Measurements from ENCODE around the gene GPD1L.
A peak's percentile ranks its signal among the peaks of the same experiment; 100 is the strongest.

The GPD1L gene

DNA sequence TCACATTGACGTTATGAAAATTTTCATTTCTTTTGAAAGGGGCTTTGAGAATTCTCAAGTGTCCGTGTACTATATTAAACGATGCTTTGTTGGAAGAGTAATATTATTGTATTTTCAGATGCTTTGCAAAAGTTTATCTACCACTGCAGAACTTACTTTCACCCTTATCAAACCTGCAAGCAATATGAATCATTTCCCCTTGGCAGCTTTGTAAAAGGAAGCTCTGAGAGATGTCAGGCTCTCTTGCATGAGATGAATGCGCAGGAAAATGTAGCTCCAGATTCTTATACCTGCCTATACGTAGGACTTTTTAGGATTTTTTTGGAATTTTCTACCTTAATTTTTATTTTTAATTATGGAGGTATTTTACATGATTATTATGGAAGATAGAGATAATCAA is 34.5 kb downstream of the GPD1L start:
- DNase-seq = no peak

DNA sequence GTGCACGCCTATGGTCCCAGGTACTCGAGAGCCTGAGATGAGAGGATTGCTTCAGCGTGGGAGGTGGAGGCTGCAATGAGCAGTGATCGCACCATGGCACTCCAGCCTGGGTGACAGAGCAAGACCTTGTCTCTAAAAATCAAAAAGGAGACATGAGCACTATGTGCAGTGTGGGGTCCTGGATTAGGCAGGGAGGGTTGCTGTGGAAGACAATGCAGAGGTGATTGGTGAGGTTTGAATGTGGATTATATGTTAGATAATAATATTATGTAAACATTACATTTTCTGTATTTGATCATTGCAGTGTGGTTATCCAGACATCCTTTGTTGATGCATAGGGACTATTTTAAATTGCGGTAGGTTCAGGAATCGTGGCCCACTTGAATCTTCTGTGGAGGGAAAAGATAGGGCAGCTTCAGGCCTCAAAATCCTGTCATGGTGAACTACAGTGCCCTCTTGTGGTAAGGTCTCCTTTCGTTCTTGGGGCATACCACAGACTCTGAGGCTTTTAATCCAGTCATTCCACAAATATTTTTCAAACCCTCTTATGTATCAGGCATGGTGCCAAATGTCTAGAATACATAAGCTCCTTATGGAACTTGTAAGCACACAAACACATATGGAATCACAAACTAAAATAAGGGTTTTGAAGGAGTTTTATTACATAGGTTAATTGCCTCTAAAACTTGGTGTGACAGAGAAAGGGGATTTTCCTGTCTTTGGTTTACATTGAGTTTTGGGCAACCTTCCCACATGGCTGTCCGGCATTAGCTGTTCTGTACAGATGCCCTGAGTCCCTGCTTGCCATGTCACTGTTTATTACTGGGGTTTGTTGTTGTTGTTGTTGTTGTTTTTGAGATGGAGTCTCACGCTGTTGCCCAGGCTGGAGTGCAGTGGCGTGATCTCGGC is 37.7 kb downstream of the GPD1L start:
- peak; percentile 21 for DNase-seq

DNA sequence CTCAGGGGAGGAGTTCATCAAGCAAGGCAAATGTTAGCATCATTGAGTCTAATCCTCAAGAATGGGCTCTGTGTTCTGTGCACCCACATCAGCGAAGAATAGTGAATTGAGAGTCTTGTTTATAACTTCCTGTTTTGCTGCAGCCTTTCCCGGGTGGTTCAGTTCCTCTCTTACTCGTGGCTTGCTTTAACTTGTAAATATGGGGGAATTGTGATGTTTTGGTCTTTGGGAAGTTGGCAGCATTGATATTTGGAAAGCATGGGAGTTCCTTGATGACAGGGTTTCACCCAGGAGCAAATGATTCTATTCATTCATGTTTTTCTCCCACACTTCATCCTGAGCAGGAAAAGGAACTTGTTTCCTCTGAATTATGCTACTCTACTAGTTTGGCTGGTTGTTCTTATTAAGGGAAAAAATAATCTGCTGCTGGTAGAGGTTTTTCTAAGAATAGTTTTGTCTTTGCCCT is 40.4 kb downstream of the GPD1L start:
- no peak for DNase-seq

DNA sequence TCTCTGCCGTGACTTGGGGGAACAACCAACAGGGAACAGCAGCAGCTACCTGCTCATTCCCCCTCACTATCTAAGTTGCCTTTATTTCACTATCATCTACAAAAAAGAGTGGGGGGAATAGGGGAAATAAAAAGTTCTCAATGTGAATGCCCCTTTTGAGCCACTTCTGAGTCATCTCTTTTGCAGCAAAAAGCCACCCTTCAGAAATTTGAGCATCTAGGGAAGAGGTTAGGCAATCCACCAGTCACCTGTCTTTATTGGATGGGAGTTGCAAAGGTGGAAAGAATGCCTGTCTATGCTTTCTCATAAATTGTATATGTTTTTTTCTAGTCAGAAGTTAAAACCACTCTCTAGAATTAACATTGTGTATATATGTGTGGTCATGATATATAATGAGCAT is 41.1 kb downstream of the GPD1L start:
- no peak for DNase-seq

DNA sequence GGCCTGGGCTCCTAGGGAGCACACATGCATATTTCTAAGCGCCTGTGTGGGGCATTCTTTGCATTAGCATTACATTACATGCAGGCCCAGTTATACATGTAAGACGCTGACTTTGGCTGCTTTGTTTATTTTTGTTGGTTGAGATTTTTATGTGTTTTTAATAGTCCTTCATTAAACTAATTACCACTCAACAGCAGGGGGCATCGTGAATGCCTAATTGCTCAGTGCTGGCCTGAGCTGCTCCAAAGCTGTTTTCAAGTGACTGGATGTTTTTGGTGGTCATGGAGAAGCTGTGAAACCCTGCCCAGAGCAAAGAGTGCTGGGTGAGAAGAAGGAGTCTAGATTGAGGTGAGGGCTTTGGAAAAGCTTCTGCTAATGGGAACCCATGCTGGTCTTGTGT is 41.5 kb downstream of the GPD1L start:
- no peak for DNase-seq

DNA sequence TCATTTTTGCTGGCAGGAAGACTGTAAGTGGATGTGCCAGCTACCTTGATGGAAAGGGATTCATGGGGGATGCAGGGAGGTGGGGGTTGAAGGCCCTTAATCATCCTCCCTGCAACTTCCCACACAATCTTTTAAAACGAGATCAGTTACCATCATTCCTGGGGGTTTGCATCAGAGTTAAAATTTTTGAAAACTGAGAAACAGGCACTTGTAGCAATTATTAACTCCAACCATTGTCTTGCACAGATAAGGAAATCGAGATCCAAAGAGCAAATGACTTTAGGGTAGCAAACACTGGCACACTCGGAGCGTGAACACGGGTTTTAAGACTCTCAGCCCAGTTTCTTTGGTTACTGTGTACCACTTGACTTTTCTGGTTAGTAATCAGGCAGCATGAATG is 41.9 kb downstream of the GPD1L start:
- DNase-seq = no peak

DNA sequence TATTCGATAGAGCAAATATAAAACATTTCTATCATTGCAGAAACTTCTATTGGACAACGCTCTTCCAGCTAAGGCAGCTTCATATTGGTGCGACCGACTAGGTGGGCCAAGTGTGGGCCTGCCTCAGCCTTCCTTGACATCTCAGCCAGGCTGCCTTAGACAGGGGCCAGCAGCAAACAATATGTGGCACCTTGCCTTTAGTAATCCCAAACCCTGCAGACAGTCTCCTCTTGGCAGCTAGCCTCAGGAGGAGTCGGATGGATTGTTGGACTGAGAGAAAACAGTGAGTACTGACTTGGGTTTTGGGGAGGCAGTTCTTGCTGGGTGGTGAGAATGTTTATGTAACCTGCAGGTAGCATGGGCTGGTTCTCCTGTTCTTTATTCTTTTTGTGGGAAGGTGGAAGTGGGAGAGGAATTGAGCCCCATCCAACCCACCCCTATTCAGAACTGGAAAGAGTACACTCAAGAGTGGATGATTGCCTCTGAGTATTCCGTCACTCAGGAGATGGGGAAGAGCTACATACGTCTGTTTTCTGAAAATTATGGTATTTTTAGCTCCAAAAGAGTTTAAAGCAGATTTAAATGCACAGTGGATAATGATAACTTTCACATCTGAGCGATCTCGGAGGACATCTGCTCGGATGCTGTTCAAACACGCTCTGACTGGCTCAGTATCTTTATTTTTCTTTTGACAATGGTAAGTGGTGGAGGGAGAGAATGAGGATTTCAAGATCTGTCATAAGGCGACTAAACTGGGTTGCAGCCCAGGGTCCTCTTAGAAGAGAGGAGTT is 47.2 kb downstream of the GPD1L start:
- no peak for DNase-seq

DNA sequence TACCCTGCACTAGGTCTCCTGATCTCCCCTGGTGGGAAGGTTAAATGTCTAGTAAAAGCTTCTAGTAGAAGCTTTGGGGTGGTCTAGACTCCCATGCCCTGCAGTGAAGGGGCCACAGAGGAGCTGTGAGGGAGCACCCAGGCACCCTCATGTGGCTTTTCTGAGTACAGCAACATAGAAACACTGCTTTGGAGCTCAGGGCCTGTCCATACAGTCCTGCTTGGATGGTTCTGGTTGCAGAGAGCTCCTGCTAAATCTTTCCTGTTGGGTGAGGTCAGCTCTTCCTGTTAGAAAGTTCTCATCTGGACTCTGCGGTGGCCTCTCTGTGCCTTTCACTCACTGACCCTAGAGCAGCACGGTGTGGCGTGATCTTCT is 47.8 kb downstream of the GPD1L start:
- no peak for DNase-seq

DNA sequence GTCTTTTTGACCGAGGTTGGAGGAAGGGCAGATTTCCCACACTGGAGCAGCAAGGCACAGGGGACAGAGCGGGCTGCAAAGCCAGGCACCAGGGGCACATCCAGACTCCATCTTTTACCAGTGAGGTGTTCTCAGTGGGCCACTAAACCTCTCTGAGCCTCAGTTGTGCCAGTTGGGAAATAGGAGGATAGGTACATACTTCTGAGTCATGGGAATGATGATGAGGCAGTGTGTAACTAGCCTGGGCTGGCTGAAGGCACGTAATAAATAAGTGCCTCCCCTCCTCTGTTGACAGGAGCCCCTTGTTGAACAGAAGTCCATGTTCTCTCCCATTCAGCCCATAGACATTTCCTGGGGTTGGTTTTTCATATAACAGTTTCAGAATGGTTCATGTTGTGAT is 48.7 kb downstream of the GPD1L start:
- no peak for DNase-seq

DNA sequence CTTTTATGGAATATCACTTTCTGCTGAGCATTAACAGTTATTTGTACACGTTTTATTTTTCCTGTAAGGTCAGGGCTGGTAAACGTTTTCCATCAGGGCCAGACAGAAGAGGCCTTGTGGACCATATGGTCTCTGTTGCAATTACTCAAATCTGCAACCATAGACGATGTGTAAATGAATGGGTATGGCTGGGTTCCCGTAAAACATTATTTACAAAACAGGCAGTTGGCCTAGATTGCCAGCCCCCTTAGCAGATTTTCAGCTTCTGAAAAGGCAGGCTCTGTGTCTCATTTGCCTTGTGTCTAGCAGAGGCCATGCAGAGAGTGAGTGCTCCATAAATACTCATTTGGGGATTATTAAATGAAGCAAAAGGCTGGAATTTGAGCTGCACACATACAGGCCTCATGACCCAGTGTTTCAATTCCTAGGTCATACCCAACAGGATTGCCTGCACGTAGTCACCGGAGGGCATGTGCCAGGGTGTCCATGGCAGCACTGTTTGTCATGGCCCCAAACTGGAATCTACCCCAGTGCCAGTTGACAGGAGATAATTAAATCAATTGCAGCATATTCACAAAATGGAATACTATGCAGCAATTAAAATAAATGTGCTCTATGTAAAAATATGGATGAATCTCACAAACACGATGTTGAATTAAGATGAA is 51.3 kb downstream of the GPD1L start:
- DNase-seq = no peak

DNA sequence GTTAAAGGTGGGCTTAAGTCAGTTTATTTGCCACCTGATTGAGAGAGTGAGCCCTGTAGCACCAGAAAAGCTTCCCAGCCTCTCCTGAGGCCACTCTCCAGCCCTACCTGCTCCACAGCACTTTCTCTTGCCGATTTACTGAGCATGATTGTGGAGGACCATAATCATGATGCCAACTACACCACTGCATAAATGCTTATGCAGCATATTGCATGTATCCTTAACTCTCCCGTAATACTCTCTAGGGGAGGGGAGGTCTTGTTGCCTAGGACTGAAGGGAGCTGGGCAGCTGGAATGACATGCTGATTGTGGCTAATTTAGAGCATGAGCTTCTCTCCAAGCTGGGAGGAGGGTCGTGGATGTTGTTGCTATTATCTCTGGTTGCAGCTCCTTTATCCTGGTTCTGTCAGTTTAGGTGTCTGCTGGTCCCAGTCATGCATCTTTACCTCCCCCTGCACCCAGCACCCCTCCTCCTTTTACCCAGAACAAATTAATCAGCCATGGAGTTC is 54.3 kb downstream of the GPD1L start:
- no peak for DNase-seq

DNA sequence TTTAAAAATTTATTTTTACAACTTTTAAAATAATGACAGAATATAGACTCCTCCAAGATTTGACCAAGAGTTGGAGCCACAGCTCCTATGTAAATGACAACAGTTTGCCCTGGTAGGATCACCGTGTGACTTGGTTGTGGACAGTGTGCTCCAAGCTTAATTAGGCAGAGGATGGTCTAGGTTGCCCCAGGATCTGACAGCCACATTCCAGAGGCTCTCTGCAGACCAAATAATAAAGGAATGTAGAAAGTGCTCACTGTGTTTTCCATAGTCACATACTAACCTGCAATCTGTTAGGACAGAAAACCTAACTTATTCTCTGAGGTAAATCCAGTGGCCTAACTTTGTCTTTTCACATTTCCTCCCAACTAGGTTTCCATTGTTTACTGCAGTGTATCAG is 59.0 kb downstream of the GPD1L start:
- no peak for DNase-seq

DNA sequence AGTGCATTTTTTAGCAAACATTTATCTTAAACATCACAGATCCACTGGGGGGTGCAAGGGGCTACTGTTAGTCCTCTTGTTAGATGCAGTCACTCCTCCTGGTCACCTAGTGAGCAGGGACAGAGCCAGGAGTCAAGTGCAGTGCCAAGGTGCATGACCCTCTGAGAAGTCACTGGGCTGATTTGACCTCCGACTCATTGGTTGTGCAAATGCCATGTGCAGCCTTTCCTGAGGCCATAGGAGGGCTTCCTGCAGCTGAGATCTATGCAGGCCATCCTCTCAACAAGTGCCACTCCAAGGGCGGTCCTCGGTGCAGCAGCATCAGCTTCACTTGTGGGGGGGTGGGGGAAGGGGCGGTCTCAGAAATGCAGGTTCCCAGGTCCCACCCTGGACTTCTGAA is 60.2 kb downstream of the GPD1L start:
- no peak for DNase-seq

DNA sequence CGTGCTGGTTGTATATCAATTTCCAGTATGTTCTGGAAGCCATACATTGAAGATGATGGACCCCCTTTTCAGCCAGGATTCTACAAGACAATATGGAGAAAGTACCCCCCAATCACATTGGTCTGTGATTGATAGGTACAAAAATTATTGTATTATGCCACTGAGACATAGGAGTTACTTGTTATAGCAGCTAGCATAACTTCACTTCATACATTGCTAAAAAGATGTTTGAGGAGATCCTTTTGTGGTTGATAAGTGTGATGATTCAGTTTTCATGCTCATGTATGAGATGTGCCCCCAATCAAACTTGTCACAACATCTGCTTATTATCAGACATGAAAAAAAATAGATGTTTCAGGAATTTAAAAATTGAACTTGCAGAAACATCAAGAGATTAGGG is 66.0 kb downstream of the GPD1L start:
- no peak for DNase-seq

DNA sequence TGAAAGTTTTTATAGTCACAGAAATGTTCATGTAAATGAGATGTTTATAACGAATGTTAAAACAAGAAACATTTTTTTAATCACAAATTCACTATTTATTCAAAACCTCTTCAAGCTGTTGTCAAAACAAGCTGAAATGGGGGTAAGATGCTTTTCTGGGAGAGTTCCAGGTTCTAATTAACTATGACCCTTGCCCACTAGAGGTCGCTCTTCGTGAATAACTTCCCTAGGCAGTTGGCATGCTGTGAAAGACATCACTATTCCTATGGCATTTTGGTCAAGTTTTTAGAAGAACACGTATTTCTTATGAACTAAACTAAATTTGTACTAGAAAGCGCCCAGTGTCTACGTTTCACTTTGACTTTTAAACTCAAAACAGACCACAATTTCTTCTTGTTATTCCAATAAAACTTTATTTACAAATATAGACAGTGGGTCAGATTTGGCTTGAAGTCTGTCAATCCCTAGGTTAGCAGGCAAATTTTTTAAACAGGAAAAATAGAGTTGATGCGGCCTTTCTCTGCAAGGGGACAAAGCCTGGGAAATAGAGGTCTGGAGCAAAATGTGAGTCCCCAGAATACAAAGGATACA is 69.3 kb downstream of the GPD1L start:
- peak; percentile 6 for DNase-seq

DNA sequence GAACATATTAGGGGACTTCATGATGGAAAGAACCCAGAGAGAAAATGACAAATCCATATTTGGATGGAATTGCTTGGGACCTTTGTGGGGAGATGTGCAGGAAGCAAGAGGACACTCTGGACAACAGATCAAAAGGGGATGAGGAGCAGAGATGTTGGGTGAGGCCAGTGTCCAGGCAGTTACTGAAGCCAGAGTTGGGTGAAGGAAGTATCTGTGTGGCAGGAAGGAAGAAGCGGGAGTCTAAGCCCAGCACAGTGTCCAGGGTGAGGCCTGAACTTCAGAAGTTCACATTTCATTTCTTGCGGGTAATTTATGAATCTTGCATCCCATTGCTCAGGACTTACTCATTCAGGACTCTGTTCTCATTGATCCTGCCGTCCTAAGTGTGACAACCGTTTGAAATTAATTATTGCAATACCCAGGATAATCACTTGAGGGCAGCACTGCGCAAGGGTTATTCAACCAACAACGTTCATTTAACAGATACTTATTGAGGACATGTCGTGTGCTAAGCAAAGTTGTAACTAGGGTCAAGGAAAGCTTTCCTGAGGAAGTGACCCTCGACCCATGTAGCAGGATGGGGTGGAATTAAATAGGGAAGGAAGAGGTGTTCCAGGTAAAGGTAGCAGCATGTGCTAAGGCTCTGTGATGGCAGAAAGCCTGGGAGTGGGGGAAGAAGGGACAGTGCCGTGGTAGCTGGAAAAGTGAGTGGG is 70.7 kb downstream of the GPD1L start:
- peak; percentile 24 for DNase-seq

DNA sequence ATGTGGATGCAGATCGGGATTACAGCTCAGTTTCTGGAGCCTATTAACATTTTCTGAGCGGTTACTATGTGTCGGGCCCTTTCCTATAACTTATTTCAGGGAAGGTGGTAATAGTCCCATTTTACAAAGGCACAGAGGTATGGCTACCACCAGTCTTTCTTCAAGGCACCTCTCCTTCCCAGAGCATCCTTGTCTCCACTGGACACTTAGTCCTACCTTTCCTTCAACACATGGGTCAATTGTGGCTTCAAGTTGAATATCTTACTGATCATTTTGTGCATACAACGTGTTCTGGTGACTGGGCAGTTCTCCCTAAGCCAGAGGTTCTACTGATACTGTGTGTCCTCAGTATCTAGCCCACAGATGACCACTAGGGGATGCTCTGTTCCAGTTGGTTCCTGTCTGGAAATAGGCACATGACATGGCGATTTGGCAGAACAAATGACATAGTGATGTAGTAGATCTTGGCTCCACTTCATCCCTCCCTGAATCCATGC is 71.3 kb downstream of the GPD1L start:
- DNase-seq = peak; percentile 48

DNA sequence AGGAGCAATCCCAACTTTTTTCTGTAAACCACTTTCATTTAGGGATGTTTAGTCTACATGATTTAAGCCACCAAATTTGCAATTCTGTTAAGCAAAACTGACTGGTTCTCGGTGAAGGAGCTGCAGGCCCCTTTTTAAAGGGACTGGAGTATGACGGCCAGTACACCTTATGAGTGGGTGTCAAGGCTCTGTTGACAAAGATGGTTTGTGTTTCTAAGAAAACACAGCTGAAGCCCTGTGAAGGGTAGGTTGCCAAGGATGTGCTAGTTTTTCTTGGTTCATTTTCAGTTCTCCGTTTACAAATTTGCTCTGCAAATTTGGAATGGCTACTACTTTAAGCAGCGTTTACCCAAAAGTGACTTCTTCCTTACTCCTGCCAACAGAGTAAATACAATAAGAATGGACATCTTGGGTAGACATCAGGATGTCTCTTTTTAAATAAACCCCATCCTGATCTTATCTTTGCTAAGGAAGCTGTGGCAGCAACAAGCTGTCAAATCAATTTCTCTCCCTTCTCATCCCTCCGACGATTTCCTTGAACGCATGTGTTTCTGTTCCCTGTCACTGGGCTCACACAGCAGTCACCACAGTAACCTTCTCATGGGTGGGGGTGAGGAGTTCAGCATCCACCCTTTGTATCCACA is 73.8 kb downstream of the GPD1L start:
- no peak for DNase-seq

DNA sequence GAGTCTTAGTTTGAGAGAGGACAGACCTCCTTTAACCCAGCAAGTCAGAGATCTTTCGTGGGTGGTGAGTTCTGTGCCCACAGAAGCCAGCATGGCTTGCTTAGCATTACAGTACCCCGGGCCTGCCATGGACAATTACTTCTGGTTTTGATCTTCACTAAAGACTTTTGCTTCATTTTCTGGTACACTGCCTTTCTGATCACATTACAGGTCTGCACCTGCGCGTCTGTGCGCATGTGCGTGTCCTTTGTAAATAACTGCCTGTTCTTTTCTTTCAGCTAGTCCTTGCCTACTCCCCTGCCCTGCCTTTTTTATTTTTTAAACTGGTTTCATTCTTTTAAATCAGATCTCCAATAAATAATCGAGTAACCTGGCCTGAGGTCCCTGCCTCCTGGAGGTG is 74.9 kb downstream of the GPD1L start:
- peak; percentile 4 for DNase-seq

DNA sequence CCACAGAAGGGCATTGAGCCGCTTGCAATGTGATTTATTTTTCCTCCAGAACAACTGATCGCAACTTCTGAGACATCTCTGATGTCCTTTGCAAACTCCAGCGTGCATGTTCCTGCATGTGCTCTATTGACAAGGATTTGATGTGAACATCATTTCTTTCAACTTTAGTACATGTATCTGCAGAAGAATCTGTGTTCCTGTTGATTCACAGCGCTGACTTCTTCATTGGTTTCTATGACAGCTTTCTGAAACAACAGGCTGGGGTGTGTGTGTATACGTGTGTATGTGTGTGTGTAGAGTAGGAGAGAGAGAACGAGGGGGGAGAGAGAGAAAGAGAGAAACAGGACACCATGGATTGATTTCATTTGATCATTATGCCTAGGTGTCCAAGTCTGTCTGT is 75.4 kb downstream of the GPD1L start:
- no peak for DNase-seq

DNA sequence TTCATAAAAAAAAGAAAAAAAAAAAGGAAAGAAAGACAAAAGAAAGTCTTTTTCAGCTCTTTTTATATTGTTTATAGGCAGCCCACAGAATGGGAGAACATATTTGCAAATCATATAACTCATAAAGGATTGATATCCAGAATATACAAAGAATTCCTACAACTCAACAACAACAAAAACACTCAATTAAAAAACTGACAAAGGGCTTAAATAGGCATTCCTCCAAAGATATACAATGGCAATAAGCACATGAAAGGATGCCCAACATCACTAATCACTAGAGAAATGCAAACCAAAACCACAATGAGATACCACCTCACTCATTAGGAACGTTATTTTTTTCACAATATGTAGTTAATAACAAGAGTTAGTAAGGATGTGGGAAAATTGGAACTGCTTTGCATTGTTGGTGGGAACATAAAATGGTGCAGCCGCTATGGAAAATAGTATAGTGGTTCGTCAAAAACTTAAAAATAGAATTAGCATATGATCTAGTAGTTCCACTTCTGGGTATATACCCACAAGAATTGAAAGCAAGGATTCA is 77.8 kb downstream of the GPD1L start:
- no peak for DNase-seq
